Stimulated activated CD8-positive, alpha-beta memory T cell treated with anti-CD3 and anti-CD28 coated beads, Interleukin-4, amount 100 ng/mL, for 4 hours (primary cell): Measurements from ENCODE around the gene RLIM.
A peak's percentile ranks its signal among the peaks of the same experiment; 100 is the strongest.

Experiments used
- DNase-seq, 2 donors: peaks; one replicate each; pipeline ENCODE4 v3.0.0-alpha.2; 2020; ENCODE audit warnings: low read depth in 2 of 2, low spot score in 1 of 2

RLIM gene

DNA sequence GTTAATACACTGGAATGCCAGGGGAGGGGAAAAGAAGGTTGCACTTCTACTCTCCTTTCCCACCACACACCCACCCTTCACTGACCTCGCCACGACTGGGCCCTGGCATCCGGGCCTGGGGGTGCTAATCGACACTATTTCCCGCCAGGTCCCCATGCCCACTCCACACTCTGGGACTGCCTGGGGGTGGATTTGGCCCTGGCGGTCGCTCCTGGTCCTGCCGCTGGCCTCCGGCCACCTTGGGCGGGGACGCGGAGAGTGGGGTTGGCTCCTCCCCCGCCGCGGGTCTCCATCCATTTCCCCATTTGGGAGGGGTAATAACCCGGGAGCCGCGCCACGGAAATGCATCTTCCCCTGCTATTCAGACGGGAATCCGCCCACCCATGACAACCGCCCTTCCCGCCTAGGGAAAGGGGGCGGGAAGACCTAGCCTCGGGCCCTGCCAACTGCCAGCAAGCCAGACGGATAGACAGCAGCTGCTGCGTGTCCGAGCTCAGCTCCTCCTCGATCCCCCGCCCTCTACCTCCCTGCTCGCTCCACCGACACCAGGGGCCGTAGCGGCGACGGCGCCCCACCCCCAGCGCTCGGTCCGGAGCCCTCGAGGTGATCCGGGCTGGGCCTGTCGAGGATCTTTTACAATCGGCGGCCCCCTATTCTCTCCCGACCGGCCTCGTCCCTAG is 78.1 kb downstream of the RLIM start:
- no peak for DNase-seq

DNA sequence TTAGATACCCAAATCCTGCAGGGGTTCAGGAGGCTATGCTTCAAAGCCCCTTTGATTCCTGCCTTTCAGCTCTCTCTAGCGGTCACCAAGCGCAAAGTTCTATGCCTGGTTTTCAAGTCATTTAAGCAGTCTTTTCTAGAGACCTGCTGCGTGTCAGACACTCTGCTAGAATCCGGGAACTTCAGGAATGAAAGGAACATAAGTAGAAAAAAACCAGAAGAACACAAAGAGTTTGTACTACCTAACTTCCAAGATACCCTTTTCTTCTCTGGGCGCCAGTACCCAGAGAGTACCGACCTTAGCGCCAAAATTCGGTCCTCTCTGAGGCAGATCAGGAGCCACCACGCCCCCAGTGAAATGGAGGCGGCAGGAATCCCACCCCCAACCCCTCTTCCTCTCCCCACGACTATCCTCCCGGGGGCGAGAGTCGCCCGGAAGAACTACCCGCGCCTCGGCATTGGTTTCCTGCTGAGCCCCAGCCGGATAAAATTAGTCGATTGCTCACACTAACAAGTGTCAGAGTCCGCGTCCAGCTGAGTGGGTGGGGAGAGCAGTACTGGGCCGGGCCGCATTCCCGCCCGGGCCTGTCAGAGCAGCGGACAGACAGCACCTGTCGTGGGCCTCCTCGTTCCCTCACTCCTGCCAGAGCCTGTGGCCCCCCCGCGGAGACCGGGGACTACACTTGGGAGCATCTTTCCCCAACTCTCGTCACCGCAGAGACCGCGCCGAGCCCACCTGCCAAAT is 78.8 kb downstream of the RLIM start:
- peak in 1 of 2 donors; percentile 14 for DNase-seq
